ENCODE measurements around the gene LSM3.

GRCh38 chr3:14172496-14172895, 6.1 kb upstream of the LSM3 start:
- no peak for TF ChIP-seq CTCF (IDR thresholded peaks at IDR 0.05 in 4 of 5, conservative IDR thresholded peaks at IDR 0.05 in 1 of 5)
- no peak for TF ChIP-seq POLR2A (IDR thresholded peaks at IDR 0.05)

Data from gastrocnemius medialis (tissue), 4 donors.